ENCODE results near the gene CARS2.
"Not testable (repeated sequence)": the region's sequence is repeated elsewhere in the genome, so short reads cannot be mapped to it uniquely, and the experiment has no call there.

Gene CARS2

DNA sequence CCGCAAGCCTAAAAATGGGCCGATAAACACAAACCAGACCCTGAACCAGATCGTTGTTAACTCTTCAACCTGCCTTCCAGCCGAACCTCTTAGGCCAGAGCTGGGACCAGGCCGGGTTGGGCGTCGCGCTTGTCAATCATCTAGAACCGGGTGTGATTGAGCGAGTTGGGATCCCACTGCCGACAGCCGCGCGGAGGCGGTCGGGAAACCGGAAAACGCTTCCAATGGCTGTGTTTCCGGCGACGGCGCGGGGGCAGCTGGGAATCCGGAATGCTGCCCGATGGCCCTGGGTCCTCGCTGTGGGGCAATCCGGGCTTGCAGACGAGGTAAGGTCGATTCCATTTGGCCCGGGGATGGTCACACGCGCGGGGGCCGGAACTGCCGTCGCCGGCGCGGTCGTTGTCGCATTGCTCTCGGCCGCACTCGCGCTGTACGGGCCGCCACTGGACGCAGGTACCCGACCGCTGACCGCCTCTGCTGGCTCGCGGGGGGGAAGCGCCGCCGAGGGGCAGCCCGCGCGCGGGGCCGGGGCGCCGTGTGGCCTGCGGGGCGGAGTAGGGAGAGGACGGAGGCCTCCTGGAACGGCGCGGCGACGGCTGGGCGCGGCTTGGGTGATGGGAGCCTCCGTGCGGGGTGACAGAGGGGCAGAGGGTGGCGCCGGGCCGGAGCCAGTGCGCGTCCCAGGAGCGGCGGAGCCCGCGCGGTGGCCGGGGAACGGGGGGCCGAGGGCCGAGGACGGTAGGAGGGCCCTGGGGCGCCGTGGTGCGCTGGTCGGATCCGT lies 90.4 kb downstream of the CARS2 start, which contains the start of gene NAXD:
Gene NAXD, plus strand, starts transcription at position 224 of the 781 bp plus-strand sequence. Its CDS starts 57 bp downstream, at position 281.
- DNase-seq (ENCODE audit: low spot score in 2 of 2), result peak; percentile 84 to 94
- H3K4me1 ChIP-seq, result peaks cover 14% of the 10 kb centered on the region
- no peaks in the 10 kb centered on the region for H3K27me3 ChIP-seq (ENCODE audit: low read depth)
- no peaks in the 10 kb centered on the region for H3K9me3 ChIP-seq
- H3K4me3 ChIP-seq, result peak within 1 kb of the TSS; percentile 77
- H3K36me3 ChIP-seq (replicated peaks), result peaks cover 6% of the 10 kb centered on the region; the same call in 1 of the 2 replicates
- in situ Hi-C loops (cut with MboI; ENCODE audit: low sequenced_read_pairs), result loop anchor here (25.0 kb wide), 1 partner anchor 197 kb away; no protein-coding TSS in a partner anchor

DNA sequence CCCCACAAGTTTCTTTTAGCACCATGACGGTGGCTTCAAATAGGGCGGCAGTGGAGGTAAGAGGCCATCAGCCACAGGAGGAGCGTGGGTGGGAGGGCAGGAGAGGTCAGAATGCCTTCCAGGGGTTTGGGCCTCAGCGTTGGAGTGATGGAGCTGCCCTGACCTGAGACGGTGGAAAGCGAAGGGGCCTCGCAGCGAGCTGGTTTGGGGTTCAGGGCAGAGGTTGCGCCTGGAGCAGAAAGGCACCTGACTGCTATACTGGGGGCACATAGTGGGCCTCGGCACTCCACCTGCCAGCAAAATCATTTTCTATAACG lies 91.0 kb downstream of the CARS2 start:
- no peaks in the 10 kb centered on the region for H3K27me3 ChIP-seq (ENCODE audit: low read depth)
- DNase-seq (ENCODE audit: low spot score in 2 of 2), result no peak
- H3K4me3 ChIP-seq, result peak overlapping the region; percentile 77
- in situ Hi-C loops (cut with MboI; ENCODE audit: low sequenced_read_pairs), result loop anchor here (25.0 kb wide), 1 partner anchor 197 kb away; no protein-coding TSS in a partner anchor
- H3K9me3 ChIP-seq, result no peaks in the 10 kb centered on the region
- peaks cover 6% of the 10 kb centered on the region; the same call in 1 of the 2 replicates for H3K36me3 ChIP-seq (replicated peaks)
- peaks cover 14% of the 10 kb centered on the region for H3K4me1 ChIP-seq

DNA sequence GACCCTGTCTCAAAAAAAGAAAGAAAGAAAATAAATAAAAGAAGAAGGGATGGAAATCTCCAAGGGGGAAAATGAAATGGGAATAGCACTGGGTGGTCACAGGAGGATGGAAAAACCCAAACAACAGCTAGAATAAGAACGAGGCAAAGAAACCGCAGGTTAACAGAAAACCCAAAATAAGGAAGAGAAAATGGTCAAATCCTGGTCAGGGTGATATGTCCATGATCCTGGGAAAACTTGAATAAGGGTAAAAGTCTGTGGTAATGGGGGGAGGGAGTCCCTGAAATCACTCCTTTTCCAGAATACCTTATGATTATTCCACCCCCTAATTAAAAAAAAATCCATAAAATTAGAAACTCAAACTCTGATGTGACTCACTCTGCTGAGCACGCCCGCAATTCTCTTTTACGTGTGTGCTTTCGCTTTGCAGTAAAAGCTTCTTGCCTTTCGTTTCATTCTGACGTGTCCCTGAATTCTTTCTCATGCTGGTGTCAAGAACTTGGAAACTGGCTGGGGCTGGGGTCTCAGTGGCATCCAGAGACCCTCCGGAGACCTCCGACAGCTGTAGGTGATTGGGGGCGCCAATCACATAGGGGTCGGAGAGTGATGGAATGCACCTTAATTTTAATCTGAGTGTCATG lies 94.8 kb downstream of the CARS2 start:
- no peaks in the 10 kb centered on the region for H3K27me3 ChIP-seq (ENCODE audit: low read depth)
- DNase-seq (ENCODE audit: low spot score in 2 of 2), result no peak
- no peaks in the 10 kb centered on the region for H3K9me3 ChIP-seq
- in situ Hi-C loops (cut with MboI; ENCODE audit: low sequenced_read_pairs), result loop anchor here (25.0 kb wide), 1 partner anchor 201 kb away; no protein-coding TSS in a partner anchor
- peaks cover 5% of the 10 kb centered on the region; the same call in 1 of the 2 replicates for H3K36me3 ChIP-seq (replicated peaks)
- no peak overlapping the region for H3K4me3 ChIP-seq
- H3K4me1 ChIP-seq, result peaks cover 5% of the 10 kb centered on the region

DNA sequence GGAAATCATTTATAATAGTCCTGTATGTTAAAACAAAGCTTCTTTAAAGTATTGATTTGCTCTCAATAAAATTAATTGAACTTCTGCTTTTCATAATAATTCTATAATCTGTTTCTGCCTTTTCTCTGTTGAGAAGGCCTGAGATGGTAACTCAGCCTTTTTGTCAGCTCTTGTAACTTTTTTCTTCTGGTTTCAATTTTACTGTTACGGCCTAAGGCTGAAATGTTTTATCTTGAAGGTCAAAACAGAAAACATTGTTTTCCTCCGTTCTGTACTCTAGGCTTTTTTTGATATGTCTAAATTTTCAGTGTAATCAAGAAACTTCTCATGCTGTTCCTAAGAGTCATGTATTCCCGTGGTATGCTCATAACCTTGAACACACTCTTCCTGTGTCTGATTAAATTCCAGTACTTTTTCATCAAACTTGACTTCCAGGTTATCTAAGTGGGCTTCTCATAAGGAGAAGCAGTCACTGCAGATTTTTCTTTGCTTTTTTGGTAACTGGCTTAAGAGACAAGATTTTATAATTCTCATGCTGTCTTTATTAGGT lies 98.2 kb downstream of the CARS2 start:
- no peaks in the 10 kb centered on the region for H3K36me3 ChIP-seq (replicated peaks)
- no peaks in the 10 kb centered on the region for H3K27me3 ChIP-seq (ENCODE audit: low read depth)
- DNase-seq (ENCODE audit: low spot score in 2 of 2), result no peak
- no peaks in the 10 kb centered on the region for H3K9me3 ChIP-seq
- no peaks in the 10 kb centered on the region for H3K4me1 ChIP-seq
- no peak overlapping the region for H3K4me3 ChIP-seq
- in situ Hi-C loops (cut with MboI; ENCODE audit: low sequenced_read_pairs), result loop anchor here (25.0 kb wide), 1 partner anchor 205 kb away; no protein-coding TSS in a partner anchor

- H3K4me3 ChIP-seq; H3K9me3 ChIP-seq; H3K4me1 ChIP-seq; DNase-seq (ENCODE audit: low spot score in 2 of 2); H3K36me3 ChIP-seq (replicated peaks); H3K27me3 ChIP-seq (ENCODE audit: low read depth): not testable (repeated sequence)
- in situ Hi-C loops (cut with MboI; ENCODE audit: low sequenced_read_pairs), result loop anchor here (25.0 kb wide), 1 partner anchor 206 kb away; no protein-coding TSS in a partner anchor
These were observed 99.6 kb downstream of the CARS2 start for GRCh38 chr13:110606281-110606680.

- H3K27me3 ChIP-seq (ENCODE audit: low read depth), result no peaks in the 10 kb centered on the region
- peaks cover 9% of the 10 kb centered on the region for H3K4me1 ChIP-seq
- H3K4me3 ChIP-seq, result no peak overlapping the region
- in situ Hi-C loops (cut with MboI; ENCODE audit: low sequenced_read_pairs), result loop anchor here (25.0 kb wide), 1 partner anchor 207 kb away; no protein-coding TSS in a partner anchor
- H3K36me3 ChIP-seq (replicated peaks), result no peaks in the 10 kb centered on the region
- no peaks in the 10 kb centered on the region for H3K9me3 ChIP-seq
- no peak for DNase-seq (ENCODE audit: low spot score in 2 of 2)
These were observed 100.8 kb downstream of the CARS2 start for GRCh38 chr13:110605132-110605531.

GRCh38 chr13:110600980-110601379 lies 104.9 kb downstream of the CARS2 start:
- Histone ChIP-seq H3K27me3 (ENCODE audit: low read depth) (no peaks in the 10 kb centered on the region), H3K4me3 (no peak overlapping the region), H3K36me3 (replicated peaks) (no peaks in the 10 kb centered on the region), H3K4me1 (peaks cover 15% of the 10 kb centered on the region), H3K9me3 (no peaks in the 10 kb centered on the region)
- in situ Hi-C loops (cut with MboI; ENCODE audit: low sequenced_read_pairs), result loop anchor here (25.0 kb wide), 1 partner anchor 211 kb away; no protein-coding TSS in a partner anchor
- DNase-seq (ENCODE audit: low spot score in 2 of 2), result no peak

DNA sequence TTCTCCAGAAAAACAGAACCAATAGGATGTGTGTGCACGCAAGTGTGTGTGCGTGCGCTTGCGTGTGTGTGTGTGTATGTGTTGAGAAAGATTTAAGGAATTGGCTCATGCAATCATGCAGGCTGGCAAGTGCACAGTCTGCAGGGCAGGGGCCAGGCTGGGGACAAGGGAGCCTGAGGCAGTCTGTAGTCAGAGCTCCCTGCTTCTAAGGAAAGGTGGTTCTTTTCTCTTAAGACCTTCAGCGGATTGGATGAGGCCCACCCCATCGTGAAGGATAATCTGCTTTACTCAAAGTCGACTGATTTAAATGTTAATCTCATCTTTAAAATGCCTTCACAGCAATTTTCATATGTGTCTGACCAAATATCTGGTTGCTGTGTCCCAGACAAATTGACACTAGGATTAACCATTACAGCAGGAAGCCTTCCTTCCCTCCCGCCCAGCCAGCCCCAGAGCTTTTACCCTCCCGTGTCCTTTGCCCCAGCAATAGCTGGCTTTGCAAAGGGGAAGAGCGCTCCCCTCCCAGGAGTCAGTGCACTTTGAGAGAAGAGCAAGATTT lies 105.6 kb downstream of the CARS2 start:
- DNase-seq (ENCODE audit: low spot score in 2 of 2), result peak; percentile 80 to 82
- H3K4me3 ChIP-seq, result no peak overlapping the region
- no peaks in the 10 kb centered on the region for H3K27me3 ChIP-seq (ENCODE audit: low read depth)
- H3K9me3 ChIP-seq, result no peaks in the 10 kb centered on the region
- in situ Hi-C loops (cut with MboI; ENCODE audit: low sequenced_read_pairs), result loop anchor here (25.0 kb wide), 1 partner anchor 212 kb away; no protein-coding TSS in a partner anchor
- H3K4me1 ChIP-seq, result peaks cover 15% of the 10 kb centered on the region
- no peaks in the 10 kb centered on the region for H3K36me3 ChIP-seq (replicated peaks)

GRCh38 chr13:110597041-110597689 lies 108.8 kb downstream of the CARS2 start:
- H3K36me3 ChIP-seq (replicated peaks), result no peaks in the 10 kb centered on the region
- no peak overlapping the region for H3K4me3 ChIP-seq
- H3K27me3 ChIP-seq (ENCODE audit: low read depth), result no peaks in the 10 kb centered on the region
- no peak for DNase-seq (ENCODE audit: low spot score in 2 of 2)
- H3K4me1 ChIP-seq, result peaks cover 15% of the 10 kb centered on the region
- H3K9me3 ChIP-seq, result no peaks in the 10 kb centered on the region
- in situ Hi-C loops (cut with MboI; ENCODE audit: low sequenced_read_pairs), result no loop called here

GRCh38 chr13:110593430-110594130 lies 112.3 kb downstream of the CARS2 start:
- peak; percentile 38 to 72 for DNase-seq (ENCODE audit: low spot score in 2 of 2)
- H3K27me3 ChIP-seq (ENCODE audit: low read depth), result no peaks in the 10 kb centered on the region
- no peaks in the 10 kb centered on the region for H3K9me3 ChIP-seq
- in situ Hi-C loops (cut with MboI; ENCODE audit: low sequenced_read_pairs), result no loop called here
- H3K4me3 ChIP-seq, result no peak overlapping the region
- no peaks in the 10 kb centered on the region for H3K36me3 ChIP-seq (replicated peaks)
- H3K4me1 ChIP-seq, result no peaks in the 10 kb centered on the region

- in situ Hi-C loops (cut with MboI; ENCODE audit: low sequenced_read_pairs), result no loop called here
- no peaks in the 10 kb centered on the region for H3K4me1 ChIP-seq
- no peak overlapping the region for H3K4me3 ChIP-seq
- no peak for DNase-seq (ENCODE audit: low spot score in 2 of 2)
- no peaks in the 10 kb centered on the region for H3K36me3 ChIP-seq (replicated peaks)
- no peaks in the 10 kb centered on the region for H3K9me3 ChIP-seq
- no peaks in the 10 kb centered on the region for H3K27me3 ChIP-seq (ENCODE audit: low read depth)
These were observed 113.3 kb downstream of the CARS2 start for GRCh38 chr13:110592665-110593064.
